Measurements from ENCODE around the gene ZEB2. TPM values are rescaled to one million over a fixed set of nuclear protein-coding genes. Genes with fewer than 3 reads are reported as not detected.

ZEB2 gene
- total RNA-seq, 1 experiment from 2014 or later: 1.1 TPM

DNA sequence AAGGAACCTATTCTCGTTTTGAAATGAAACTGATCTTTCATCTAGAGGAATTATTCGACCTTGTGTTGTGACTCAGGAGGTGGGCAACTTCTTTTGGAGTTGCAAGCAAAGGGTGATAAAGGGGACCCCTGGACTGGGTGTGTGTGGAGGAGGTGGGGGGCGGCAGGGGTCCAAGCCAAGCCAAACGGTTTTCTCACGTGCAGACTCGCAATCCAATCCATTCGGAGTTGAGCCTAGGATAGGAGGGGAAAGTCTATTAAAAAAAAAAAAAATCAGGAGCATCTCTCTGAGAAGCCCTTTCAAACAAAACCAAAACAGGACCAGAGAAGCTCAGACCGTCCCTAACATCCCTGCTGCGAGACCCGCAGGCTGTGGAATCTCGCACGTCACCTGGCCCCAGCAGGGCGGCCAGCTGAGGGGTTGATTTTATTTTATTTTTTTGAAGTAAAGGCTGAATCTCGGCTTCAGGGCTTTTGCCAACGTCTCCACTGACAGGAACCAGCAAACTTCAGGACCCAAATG, 3.7 kb upstream of the ZEB2 start:
- intact Hi-C loops (cut with micrococcal nuclease; ENCODE audit: unreplicated experiment) (no loop called here), in situ Hi-C loops (cut with HindIII; ENCODE audit: low pct_unique_long_range_greater_than_20kb, low sequenced_read_pairs) (no loop called here)
- peak overlapping the region; percentile 23 to 33 for H3K4me3 ChIP-seq (ENCODE audit: low read depth in 2 of 2, low read length in 2 of 2)
- peaks cover 47% of the 10 kb centered on the region for H3K27me3 ChIP-seq (ENCODE audit: control insufficient read depth, insufficient read depth, low read length)
- ChIA-PET POLR2A (no interaction called here), CTCF (no interaction called here)
- H3K9me3 ChIP-seq (ENCODE audit: control insufficient read depth, insufficient read depth, low read depth, low read length): no peaks in the 10 kb centered on the region
- H3K36me3 ChIP-seq (ENCODE audit: control insufficient read depth, insufficient read depth, low read length): no peaks in the 10 kb centered on the region
- no peak for DNase-seq (ENCODE audit: low read depth, low spot score)
- H3K4me1 ChIP-seq (ENCODE audit: control insufficient read depth, insufficient read depth, low read length): peaks cover 11% of the 10 kb centered on the region; the same call in 1 of the 2 replicates
- BruUV-seq (replicated peaks): no TSS peak
- H3K27ac ChIP-seq (ENCODE audit: low read length): no peak overlapping the region
- no peak for ATAC-seq
- TF ChIP-seq SIN3A (IDR thresholded peaks at IDR 0.05; ENCODE audit: borderline replicate concordance, insufficient read depth, low read depth, low read length): no peak
- no peak for TF ChIP-seq POLR2AphosphoS5 (IDR thresholded peaks at IDR 0.05; ENCODE audit: low read depth, low read length)
- TF ChIP-seq, protein P1, sequence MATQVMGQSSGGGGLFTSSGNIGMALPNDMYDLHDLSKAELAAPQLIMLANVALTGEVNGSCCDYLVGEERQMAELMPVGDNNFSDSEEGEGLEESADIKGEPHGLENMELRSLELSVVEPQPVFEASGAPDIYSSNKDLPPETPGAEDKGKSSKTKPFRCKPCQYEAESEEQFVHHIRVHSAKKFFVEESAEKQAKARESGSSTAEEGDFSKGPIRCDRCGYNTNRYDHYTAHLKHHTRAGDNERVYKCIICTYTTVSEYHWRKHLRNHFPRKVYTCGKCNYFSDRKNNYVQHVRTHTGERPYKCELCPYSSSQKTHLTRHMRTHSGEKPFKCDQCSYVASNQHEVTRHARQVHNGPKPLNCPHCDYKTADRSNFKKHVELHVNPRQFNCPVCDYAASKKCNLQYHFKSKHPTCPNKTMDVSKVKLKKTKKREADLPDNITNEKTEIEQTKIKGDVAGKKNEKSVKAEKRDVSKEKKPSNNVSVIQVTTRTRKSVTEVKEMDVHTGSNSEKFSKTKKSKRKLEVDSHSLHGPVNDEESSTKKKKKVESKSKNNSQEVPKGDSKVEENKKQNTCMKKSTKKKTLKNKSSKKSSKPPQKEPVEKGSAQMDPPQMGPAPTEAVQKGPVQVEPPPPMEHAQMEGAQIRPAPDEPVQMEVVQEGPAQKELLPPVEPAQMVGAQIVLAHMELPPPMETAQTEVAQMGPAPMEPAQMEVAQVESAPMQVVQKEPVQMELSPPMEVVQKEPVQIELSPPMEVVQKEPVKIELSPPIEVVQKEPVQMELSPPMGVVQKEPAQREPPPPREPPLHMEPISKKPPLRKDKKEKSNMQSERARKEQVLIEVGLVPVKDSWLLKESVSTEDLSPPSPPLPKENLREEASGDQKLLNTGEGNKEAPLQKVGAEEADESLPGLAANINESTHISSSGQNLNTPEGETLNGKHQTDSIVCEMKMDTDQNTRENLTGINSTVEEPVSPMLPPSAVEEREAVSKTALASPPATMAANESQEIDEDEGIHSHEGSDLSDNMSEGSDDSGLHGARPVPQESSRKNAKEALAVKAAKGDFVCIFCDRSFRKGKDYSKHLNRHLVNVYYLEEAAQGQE (IDR thresholded peaks at IDR 0.05; ENCODE audit: insufficient read depth in 1 of 2, low read depth in 2 of 2, low read length in 1 of 2): no peak
- no peak for TF ChIP-seq TCF7L2 (IDR thresholded peaks at IDR 0.05; ENCODE audit: low read depth, low read length)
- TF ChIP-seq, protein P2, sequence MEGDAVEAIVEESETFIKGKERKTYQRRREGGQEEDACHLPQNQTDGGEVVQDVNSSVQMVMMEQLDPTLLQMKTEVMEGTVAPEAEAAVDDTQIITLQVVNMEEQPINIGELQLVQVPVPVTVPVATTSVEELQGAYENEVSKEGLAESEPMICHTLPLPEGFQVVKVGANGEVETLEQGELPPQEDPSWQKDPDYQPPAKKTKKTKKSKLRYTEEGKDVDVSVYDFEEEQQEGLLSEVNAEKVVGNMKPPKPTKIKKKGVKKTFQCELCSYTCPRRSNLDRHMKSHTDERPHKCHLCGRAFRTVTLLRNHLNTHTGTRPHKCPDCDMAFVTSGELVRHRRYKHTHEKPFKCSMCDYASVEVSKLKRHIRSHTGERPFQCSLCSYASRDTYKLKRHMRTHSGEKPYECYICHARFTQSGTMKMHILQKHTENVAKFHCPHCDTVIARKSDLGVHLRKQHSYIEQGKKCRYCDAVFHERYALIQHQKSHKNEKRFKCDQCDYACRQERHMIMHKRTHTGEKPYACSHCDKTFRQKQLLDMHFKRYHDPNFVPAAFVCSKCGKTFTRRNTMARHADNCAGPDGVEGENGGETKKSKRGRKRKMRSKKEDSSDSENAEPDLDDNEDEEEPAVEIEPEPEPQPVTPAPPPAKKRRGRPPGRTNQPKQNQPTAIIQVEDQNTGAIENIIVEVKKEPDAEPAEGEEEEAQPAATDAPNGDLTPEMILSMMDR (IDR thresholded peaks at IDR 0.05): no peak

DNA sequence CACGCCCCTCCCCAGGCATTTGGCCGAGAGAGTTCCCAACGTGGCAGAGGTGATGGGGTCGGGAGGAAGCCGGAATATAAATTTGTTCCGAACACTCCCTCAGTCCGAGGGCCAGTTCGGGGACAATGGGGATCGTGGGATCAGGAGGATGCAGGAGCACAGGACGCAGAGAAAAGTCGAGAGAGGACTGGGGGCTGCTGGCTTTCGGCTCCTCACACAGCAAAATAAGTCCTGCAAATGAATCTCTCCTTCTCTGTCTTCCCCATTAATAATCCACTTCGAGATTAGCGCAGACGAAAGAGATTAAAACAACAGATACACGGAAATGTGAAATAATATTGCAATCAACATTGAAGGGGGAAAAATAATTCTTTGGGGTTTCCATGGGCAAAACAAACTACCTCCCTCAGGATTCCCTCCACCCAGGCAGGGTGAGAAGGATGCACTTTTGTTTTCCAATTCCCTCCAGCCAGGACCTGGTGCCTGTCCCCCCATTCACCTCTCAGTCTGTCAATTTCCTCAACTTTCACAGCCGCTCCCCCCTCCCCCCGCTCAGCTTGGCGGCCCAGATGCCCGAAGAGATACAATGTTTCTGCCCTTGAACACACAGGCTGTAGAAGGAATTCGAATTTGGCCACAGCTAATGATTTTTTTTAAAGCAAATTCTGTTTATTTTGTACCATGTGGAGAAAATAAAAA, 3.1 kb upstream of the ZEB2 start:
- Histone ChIP-seq H3K36me3 (ENCODE audit: control insufficient read depth, insufficient read depth, low read length) (no peaks in the 10 kb centered on the region), H3K27ac (ENCODE audit: low read length) (no peak overlapping the region), H3K27me3 (ENCODE audit: control insufficient read depth, insufficient read depth, low read length) (peaks cover 52% of the 10 kb centered on the region), H3K4me3 (ENCODE audit: low read depth in 2 of 2, low read length in 2 of 2) (peak overlapping the region; percentile 23 to 33), H3K4me1 (ENCODE audit: control insufficient read depth, insufficient read depth, low read length) (peaks cover 14% of the 10 kb centered on the region; the same call in 1 of the 2 replicates), H3K9me3 (ENCODE audit: control insufficient read depth, insufficient read depth, low read depth, low read length) (no peaks in the 10 kb centered on the region)
- ChIA-PET CTCF (no interaction called here), POLR2A (no interaction called here)
- TF ChIP-seq, protein P1 (IDR thresholded peaks at IDR 0.05; ENCODE audit: insufficient read depth in 1 of 2, low read depth in 2 of 2, low read length in 1 of 2): no peak
- TF ChIP-seq, protein P2 (IDR thresholded peaks at IDR 0.05): no peak
- TF ChIP-seq POLR2AphosphoS5 (IDR thresholded peaks at IDR 0.05; ENCODE audit: low read depth, low read length): no peak
- no peak for TF ChIP-seq TCF7L2 (IDR thresholded peaks at IDR 0.05; ENCODE audit: low read depth, low read length)
- TF ChIP-seq SIN3A (IDR thresholded peaks at IDR 0.05; ENCODE audit: borderline replicate concordance, insufficient read depth, low read depth, low read length): no peak
- BruUV-seq (replicated peaks): no TSS peak
- ATAC-seq (peak; percentile 56; the same call in 1 of the 2 replicates), DNase-seq (ENCODE audit: low read depth, low spot score) (no peak)
- intact Hi-C loops (cut with micrococcal nuclease; ENCODE audit: unreplicated experiment) (no loop called here), in situ Hi-C loops (cut with HindIII; ENCODE audit: low pct_unique_long_range_greater_than_20kb, low sequenced_read_pairs) (no loop called here)

Data from Panc1 (cell line).